GM19328 (cell line): ENCODE data around the gene GP1BA.

Experiments
- ATAC-seq: cut with Tn5 transposase; IDR thresholded peaks from one replicate; pipeline ENCODE4 v1.9.1; 2021; ENCODE audit warnings: mild to moderate bottlenecking, moderate library complexity; ENCODE audit not compliant: unreplicated experiment

Gene GP1BA

GRCh38 chr17:4971826-4972225 is 39.7 kb downstream of the GP1BA start:
- no peak for ATAC-seq

- no peak for ATAC-seq
These were observed 40.2 kb downstream of the GP1BA start for GRCh38 chr17:4972322-4972721.

- no peak for ATAC-seq
These were observed 40.7 kb downstream of the GP1BA start for GRCh38 chr17:4972752-4973151.

GRCh38 chr17:4973256-4974114 is 41.4 kb downstream of the GP1BA start:
- ATAC-seq = no peak

- no peak for ATAC-seq
These were observed 42.1 kb downstream of the GP1BA start for GRCh38 chr17:4974115-4974670.

- ATAC-seq = no peak
These were observed 46.6 kb downstream of the GP1BA start for GRCh38 chr17:4978726-4979125.

GRCh38 chr17:4980644-4981216 is 48.7 kb downstream of the GP1BA start:
- ATAC-seq = no peak

- ATAC-seq = no peak
These were observed 50.2 kb downstream of the GP1BA start for GRCh38 chr17:4982305-4982704.
